SJCRH30 (cell line): ENCODE data around the gene TMEM106B. TPM values are rescaled to one million over a fixed set of nuclear protein-coding genes. Genes with fewer than 3 reads are reported as not detected.
"Not testable (repeated sequence)": the region's sequence is repeated elsewhere in the genome, so short reads cannot be mapped to it uniquely, and the experiment has no call there.

Source experiments
- DNase-seq, 2 experiments: peaks; one replicate each; pipeline ENCODE4 v3.0.0-alpha.2; 2015 to 2020
- H3K27ac ChIP-seq: fragments of 250-450 bp; sonication (Bioruptor Pico); 2 replicates; pipeline ENCODE4 v1.5.1; 2020; ENCODE audit warnings: mild to moderate bottlenecking, moderate library complexity
- H3K27me3 ChIP-seq: fragments of 250-450 bp; sonication (Bioruptor Pico); 2 replicates; pipeline ENCODE4 v1.5.1; 2020; ENCODE audit warnings: mild to moderate bottlenecking, moderate library complexity
- H3K36me3 ChIP-seq: fragments of 250-450 bp; sonication (Bioruptor Pico); 2 replicates; pipeline ENCODE4 v1.5.1; 2020; ENCODE audit warnings: mild to moderate bottlenecking, moderate library complexity
- H3K4me1 ChIP-seq: fragments of 250-450 bp; sonication (Bioruptor Pico); 2 replicates; pipeline ENCODE4 v1.5.1; 2020; ENCODE audit warnings: mild to moderate bottlenecking, moderate library complexity
- H3K4me3 ChIP-seq: fragments of 250-450 bp; sonication (Bioruptor Pico); 2 replicates; pipeline ENCODE4 v1.5.1; 2020; ENCODE audit warnings: mild to moderate bottlenecking, moderate library complexity
- H3K9me3 ChIP-seq: fragments of 250-450 bp; sonication (Bioruptor Pico); replicated peaks from 2 replicates; pipeline ENCODE4 v1.5.1; 2020; ENCODE audit warnings: mild to moderate bottlenecking, moderate library complexity
- total RNA-seq: library from RNA; depleted of rRNA; stranded (reverse); fragments of >200 nt; shearing (Covaris generic); gene quantifications from 2 replicates; pipeline ENCODE4 v1.2.3, GENCODE V29; 2014

TMEM106B gene
- total RNA-seq, 1 experiment from 2014 or later = 30.5 TPM

DNA sequence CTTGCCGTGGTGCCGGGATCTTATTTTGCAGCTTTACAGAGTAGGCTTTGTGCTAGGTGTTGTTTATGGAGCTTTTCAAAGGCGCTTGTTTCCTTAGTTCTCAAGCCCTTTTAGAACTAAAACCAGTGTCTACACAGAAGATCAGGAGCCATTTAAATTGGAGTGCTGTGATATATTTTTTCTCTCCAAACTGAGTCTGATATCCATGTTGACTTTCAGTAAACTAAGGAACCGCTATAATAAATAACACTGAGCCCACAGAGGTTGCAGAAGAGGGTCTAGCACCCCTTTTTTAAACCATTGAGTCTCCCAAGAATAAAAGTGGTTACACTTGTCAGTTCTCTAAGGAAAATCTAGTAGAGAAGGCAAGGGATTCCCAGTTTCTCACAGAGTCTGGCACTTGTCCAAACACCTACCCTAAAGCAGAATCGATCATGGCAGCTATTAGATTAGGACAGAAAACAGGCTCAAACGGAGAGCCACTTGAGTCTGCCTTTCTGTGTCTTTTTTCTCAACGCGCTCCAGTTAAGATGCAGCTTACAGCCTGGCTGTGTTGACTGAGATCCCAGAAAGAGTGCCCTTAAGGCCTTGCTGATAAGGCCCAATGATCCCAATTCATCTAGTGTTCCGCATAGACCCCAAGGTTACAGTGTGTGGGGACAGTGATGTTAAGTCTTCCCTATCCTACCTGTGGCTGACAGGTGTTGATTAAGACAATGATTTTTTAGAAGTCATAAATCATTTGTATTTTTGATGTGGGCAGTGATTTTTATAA, 804 bp downstream of the TMEM106B start:
- H3K36me3 ChIP-seq = no peaks in the 10 kb centered on the region
- peak overlapping the region; percentile 71 for H3K27ac ChIP-seq
- H3K4me3 ChIP-seq = peak overlapping the region; percentile 88
- no peaks in the 10 kb centered on the region for H3K9me3 ChIP-seq
- 0 out of 2 replicates have a peak, but pooled peaks cover 4% of the 10 kb centered on the region for H3K4me1 ChIP-seq
- no peaks in the 10 kb centered on the region for H3K27me3 ChIP-seq
- DNase-seq = peak in 1 of 2 experiments; percentile 48

DNA sequence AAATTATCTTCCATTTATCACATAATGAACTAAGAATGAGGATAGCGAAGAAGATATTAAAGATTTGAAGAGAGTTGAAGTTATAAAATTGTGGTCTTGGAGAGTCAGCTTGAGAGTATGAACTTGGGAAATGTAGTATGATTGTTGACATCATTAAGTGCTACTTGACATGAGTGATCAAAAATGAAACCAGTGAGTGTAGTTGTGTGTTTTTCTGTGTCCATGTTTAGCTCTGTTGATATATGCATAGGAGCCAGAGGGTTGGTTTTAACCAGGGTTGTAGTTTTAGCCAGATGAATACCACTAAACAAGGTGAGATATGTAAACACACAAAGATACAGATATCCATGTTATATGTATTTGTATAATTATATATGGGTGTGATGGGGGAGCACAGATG, 6.2 kb downstream of the TMEM106B start:
- H3K36me3 ChIP-seq = no peaks in the 10 kb centered on the region
- no peak for DNase-seq
- no peak overlapping the region for H3K27ac ChIP-seq
- 0 out of 2 replicates have a peak, but pooled peaks cover 4% of the 10 kb centered on the region for H3K4me1 ChIP-seq
- no peaks in the 10 kb centered on the region for H3K9me3 ChIP-seq
- H3K4me3 ChIP-seq = no peak overlapping the region
- no peaks in the 10 kb centered on the region for H3K27me3 ChIP-seq

DNA sequence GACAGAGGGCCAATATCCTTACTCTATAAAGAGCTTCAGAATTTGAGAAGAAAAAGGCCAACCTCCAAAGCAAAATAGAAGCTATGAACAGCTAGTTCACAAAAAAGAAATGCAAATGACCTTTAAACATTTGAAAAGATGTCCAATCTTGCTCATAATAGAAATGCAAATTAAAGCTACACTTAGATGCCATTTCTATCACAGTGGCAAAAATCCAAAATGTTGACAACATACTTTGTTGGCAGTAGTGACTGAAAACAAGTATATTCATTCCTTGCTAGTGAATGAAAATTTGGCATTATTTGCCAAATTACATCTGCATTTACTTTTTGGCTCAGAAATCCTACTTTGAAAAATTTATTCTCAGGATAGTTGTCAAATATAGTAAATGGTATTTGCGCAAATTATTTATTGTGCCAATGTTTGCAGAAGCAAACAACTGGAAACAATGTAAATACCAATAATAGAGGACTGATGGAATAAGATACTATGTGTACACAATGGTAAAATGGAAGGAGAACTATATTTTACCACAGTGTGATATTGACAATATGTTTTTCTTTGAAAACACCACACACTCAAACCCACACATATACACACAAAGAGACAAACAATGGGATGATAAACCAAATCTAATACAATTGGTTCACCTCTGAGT, 9.4 kb downstream of the TMEM106B start:
- no peak for DNase-seq
- H3K27me3 ChIP-seq = no peaks in the 10 kb centered on the region
- H3K36me3 ChIP-seq = no peaks in the 10 kb centered on the region
- H3K27ac ChIP-seq = no peak overlapping the region
- no peaks in the 10 kb centered on the region for H3K9me3 ChIP-seq
- no peak overlapping the region for H3K4me3 ChIP-seq
- H3K4me1 ChIP-seq = no peaks in the 10 kb centered on the region

DNA sequence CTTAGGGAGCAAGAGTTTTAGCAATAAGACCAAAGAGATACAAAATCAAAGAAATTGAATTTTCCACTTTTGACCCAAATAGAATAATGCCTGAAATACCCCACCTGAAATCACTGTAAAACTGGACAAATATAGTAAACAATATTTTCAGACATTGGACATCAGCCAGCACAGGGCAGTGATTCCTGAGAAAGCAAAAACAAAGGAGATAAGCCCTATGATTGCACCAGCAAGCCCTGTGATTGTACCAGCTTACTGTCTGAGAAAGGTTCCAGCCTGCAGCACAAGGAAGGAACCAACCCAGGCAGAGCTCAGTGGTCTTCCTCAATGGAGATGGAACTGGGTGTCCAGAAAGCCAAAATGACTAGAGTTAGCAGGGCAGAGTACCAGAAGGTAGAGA, 10.3 kb downstream of the TMEM106B start:
- H3K4me1 ChIP-seq = no peaks in the 10 kb centered on the region
- H3K27me3 ChIP-seq = no peaks in the 10 kb centered on the region
- no peaks in the 10 kb centered on the region for H3K36me3 ChIP-seq
- DNase-seq = no peak
- H3K27ac ChIP-seq = no peak overlapping the region
- no peak overlapping the region for H3K4me3 ChIP-seq
- no peaks in the 10 kb centered on the region for H3K9me3 ChIP-seq

DNA sequence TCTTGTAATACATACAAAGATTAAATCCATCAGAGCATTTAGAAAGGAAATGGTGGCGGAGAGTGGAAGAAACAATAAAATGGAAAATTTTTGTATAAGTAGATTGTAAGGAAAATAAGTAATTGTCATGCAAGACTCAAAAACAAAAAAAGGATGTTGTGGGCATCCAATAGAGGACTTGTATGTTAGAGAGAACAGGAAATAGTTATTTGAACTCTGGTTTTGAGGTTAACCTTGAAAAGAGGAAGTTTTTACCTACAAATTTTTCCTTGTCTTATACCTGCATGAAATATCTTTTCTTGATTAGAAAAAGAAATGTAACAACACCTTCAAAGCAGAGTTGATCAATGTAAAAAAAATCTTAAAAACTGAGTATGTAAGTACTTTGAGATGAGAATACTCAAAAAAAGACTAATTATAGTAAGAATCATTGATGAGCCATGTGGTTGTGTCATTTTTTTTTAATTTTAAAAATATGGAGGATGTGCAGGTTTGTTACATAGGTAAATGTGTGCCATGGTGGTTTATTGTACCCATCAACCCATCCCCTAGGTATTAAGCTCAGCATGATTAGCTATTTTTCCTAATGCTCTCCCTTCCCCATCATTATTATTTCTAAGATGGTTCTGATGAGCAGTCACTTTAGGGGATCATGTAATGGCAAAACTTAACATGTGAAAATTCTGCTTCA, 11.9 kb downstream of the TMEM106B start:
- Histone ChIP-seq H3K4me3 (no peak overlapping the region), H3K36me3 (no peaks in the 10 kb centered on the region), H3K27me3 (no peaks in the 10 kb centered on the region), H3K4me1 (no peaks in the 10 kb centered on the region), H3K9me3 (no peaks in the 10 kb centered on the region), H3K27ac (no peak overlapping the region)
- DNase-seq = no peak

DNA sequence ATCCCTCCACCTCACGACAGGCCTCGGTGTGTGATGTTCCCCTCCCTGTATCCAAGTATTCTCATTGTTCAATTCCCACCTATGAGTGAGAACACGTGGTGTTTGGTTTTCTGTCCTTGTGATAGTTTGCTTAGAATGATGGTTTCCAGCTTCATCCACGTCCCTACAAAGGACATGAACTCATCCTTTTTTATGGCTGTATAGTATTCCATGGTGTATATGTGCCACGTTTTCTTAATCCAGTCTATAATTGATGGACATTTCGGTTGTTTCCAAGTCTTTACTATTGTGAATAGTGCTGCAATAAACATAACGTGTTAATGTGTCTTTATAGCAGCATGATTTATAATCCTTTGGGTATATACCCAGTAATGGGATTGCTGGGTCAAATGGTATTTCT, 13.9 kb downstream of the TMEM106B start:
- not testable (repeated sequence) for H3K9me3 ChIP-seq, H3K4me1 ChIP-seq, H3K36me3 ChIP-seq, H3K27ac ChIP-seq, H3K27me3 ChIP-seq, DNase-seq, H3K4me3 ChIP-seq

DNA sequence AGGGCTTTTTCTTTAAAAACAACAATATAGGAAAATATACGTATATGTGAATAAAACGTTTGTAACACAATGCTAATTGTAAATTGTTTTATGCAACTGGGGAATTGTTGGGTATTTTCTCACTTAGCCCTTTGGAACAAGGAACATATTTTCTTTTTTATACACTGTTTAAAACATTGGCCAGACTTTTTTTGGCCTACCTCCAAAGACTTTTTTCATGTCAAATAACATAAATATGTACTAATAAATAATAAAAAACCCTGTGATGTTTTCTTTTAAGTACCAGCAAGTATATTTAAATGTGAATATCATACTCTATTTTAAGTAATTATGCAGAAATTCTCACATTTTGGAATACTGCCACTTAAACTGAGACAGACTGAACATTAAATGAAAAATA, 15.7 kb downstream of the TMEM106B start:
- Histone ChIP-seq H3K27ac (no peak overlapping the region), H3K27me3 (no peaks in the 10 kb centered on the region), H3K4me1 (no peaks in the 10 kb centered on the region), H3K4me3 (no peak overlapping the region), H3K9me3 (no peaks in the 10 kb centered on the region), H3K36me3 (no peaks in the 10 kb centered on the region)
- no peak for DNase-seq

DNA sequence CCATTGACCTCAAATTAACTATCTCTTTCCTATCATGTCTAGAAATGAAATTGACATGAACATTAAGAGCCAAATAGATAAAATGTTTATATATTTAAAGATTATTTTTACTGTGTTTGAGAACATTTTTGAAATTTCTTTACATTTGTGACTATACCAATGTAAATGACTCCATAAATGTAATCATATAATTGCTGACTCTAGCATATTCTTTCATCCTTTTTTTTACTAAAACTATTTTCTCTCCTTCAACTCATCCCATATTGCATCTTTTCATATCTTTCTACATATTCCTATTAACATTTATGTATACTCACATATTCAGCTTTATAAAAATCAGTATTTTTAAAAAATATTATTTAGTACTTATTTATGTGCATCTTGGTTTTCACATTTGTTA, 16.9 kb downstream of the TMEM106B start:
- Histone ChIP-seq H3K36me3 (no peaks in the 10 kb centered on the region; the same call in 1 of the 2 replicates), H3K9me3 (no peaks in the 10 kb centered on the region)
- DNase-seq = no peak

DNA sequence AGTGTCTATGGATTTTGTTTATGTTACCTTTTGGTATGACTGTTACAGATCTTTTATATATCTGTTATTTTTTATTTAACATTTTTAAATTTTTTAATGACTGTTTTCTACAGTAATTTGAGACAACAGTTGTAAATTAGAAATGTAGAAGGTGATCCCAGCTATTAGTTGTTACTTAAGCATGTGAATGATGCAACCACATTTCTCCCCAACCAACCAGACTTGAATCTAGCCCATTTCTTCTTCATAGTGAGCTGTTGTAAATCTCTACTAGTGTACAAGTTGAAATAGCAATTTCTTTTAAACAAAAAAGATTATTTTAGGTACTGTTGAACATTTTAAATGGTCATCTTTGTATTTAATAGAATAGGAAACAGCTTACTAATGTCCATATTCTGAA, 18.0 kb downstream of the TMEM106B start:
- Histone ChIP-seq H3K27me3 (no peaks in the 10 kb centered on the region), H3K36me3 (no peaks in the 10 kb centered on the region; the same call in 1 of the 2 replicates), H3K9me3 (no peaks in the 10 kb centered on the region), H3K4me1 (no peaks in the 10 kb centered on the region), H3K27ac (no peak overlapping the region), H3K4me3 (no peak overlapping the region)
- DNase-seq = no peak

More for the DNA sequence above, 16.9 kb downstream of the TMEM106B start:
- no peak overlapping the region for H3K27ac ChIP-seq
- no peaks in the 10 kb centered on the region for H3K27me3 ChIP-seq
- no peak overlapping the region for H3K4me3 ChIP-seq
- H3K4me1 ChIP-seq = no peaks in the 10 kb centered on the region

DNA sequence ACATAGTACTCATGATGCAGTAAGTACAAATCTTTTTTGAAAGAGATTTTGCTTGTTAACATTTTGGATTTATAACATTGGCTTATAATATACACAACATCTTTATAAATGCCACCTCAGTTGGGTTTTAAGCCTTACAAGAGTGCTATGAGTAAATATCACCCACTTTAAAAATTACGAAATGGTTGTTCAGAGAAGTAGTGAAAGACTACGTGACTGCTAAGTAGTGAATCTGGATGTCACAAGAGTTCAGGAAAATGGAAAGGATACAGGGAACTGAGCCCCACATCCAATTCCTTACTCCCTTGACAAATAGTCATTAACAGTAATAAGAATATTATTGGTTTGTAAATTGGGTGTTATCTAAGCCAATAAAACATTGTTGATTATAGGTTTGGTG, 20.0 kb downstream of the TMEM106B start:
- Histone ChIP-seq H3K27me3 (no peaks in the 10 kb centered on the region), H3K36me3 (no peaks in the 10 kb centered on the region; the same call in none of the 2 replicates), H3K4me1 (no peaks in the 10 kb centered on the region), H3K27ac (no peak overlapping the region), H3K4me3 (no peak overlapping the region), H3K9me3 (no peaks in the 10 kb centered on the region)
- no peak for DNase-seq

DNA sequence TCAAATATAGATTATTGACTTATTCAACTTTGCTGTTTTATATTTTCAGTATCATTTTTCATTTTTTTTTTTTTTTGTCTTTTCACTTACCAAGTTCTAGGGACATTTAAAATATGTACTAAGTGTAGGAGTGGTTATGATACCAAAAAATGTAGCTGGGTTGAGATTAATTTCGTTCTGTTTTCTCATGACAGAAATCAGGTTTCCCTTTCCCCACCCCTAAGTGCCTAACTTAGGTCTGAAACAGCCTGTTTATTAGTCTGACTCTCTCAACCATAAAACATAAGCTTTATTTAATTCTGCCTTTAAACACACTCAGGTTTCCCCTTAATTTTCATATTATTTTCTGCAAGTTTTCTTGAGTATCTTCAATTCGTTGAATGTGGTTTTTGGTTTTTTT, 22.1 kb downstream of the TMEM106B start:
- DNase-seq = no peak
- no peaks in the 10 kb centered on the region for H3K9me3 ChIP-seq
- H3K27me3 ChIP-seq = no peaks in the 10 kb centered on the region
- H3K4me1 ChIP-seq = no peaks in the 10 kb centered on the region
- no peaks in the 10 kb centered on the region; the same call in none of the 2 replicates for H3K36me3 ChIP-seq
- H3K27ac ChIP-seq = no peak overlapping the region
- no peak overlapping the region for H3K4me3 ChIP-seq

DNA sequence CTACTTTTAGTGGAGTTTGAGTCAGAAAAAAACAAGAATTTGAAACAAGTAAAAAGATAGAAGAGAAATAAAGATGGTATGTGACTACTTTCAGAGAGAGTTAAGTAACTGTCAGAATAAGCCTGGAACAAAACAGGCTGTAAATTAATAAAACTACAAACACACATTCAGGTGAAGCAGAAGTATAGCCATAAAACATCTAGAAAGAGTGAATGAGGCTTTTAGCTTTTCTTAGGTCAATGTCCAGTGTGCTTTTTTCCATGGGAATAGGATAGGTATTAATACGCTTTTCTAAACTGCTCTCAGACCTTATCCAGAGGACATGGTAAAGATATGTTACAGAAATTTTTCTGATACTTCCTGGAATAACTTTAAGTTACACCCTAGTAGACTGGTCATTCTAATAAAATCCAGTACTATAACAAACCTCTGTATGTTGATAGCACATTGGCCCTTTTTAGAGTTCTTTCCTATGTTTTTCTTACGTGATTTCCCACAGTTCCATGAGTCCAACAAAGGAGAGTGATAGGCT, 23.3 kb downstream of the TMEM106B start:
- Histone ChIP-seq H3K27me3 (no peaks in the 10 kb centered on the region), H3K36me3 (no peaks in the 10 kb centered on the region; the same call in none of the 2 replicates), H3K9me3 (no peaks in the 10 kb centered on the region), H3K27ac (no peak overlapping the region), H3K4me3 (no peak overlapping the region), H3K4me1 (no peaks in the 10 kb centered on the region)
- DNase-seq = no peak

DNA sequence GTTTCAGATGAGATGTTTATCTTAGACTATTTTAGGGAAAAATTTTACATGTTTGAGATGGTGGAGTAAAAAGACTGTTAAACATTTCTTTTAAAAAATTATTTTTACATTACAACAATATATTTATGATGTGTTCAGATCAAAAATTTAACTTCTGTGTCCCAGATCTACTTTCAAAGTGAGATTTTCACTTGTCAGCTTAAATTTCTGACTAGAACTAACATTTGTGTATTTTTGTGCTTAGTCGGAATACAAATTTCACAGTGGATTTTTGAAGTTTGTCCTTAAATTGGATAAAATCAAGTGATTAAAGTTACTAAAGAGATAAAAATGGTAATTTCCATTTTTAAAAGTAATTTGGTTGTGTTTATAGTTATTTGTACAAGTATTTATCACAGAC, 24.9 kb downstream of the TMEM106B start:
- no peaks in the 10 kb centered on the region for H3K9me3 ChIP-seq
- H3K27me3 ChIP-seq = no peaks in the 10 kb centered on the region
- no peak overlapping the region for H3K4me3 ChIP-seq
- DNase-seq = no peak
- no peak overlapping the region for H3K27ac ChIP-seq
- H3K36me3 ChIP-seq = no peaks in the 10 kb centered on the region; the same call in none of the 2 replicates
- H3K4me1 ChIP-seq = no peaks in the 10 kb centered on the region

DNA sequence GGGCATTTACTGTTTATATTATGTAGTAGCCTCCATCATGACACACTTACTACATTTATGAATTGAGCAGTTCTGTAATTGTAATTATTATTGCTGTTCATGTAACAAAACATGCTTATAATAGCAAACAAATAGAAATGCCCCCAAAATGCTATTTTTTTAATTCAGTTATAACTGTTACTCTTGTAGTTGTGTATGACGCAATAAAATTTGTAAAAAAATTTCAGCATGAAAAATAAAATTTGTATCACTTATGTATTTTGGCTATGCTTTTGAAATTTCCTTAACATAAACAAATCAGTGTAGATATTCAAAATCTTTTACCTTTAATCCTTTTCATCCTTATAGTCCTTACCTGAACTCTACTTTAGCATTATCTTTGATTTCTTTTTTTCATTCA, 25.9 kb downstream of the TMEM106B start:
- Histone ChIP-seq H3K36me3 (no peaks in the 10 kb centered on the region; the same call in none of the 2 replicates), H3K4me1 (no peaks in the 10 kb centered on the region), H3K27me3 (no peaks in the 10 kb centered on the region), H3K4me3 (no peak overlapping the region), H3K27ac (no peak overlapping the region), H3K9me3 (no peaks in the 10 kb centered on the region)
- no peak for DNase-seq

DNA sequence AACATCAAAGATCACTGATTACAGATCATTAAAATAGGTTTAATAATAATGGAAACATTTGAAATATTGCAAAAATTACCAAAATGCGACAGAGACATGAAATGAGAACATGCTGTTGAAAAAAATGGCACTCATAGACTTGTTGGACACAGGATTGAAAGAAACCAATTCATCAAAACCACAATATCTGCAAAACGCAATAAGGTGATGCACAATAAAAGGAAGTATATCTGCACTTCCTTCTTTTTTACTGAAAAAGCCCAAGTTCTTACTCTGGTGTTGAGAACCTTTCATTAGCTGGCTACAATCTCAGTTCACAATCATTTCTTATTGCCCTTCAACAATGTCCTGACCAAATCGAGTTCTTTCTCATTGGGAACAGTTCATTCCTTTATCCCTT, 28.7 kb downstream of the TMEM106B start:
- H3K4me1 ChIP-seq = no peaks in the 10 kb centered on the region
- no peaks in the 10 kb centered on the region for H3K9me3 ChIP-seq
- H3K27me3 ChIP-seq = no peaks in the 10 kb centered on the region
- no peaks in the 10 kb centered on the region for H3K36me3 ChIP-seq
- DNase-seq = no peak
- H3K4me3 ChIP-seq = no peak overlapping the region
- no peak overlapping the region for H3K27ac ChIP-seq
